Activated CD8-positive, alpha-beta memory T cell treated with anti-CD3 and anti-CD28 coated beads for 4 hours (primary cell): Measurements from ENCODE around the gene PRXL2A.
"Not testable (repeated sequence)": the region's sequence is repeated elsewhere in the genome, so short reads cannot be mapped to it uniquely, and the experiment has no call there.

Source experiments
- DNase-seq, 2 donors: peaks; one replicate each; pipeline ENCODE4 v3.0.0-alpha.2; 2020; ENCODE audit warnings: low read depth in 2 of 2

Gene PRXL2A

GRCh38 chr10:80474941-80475340 lies 66.6 kb downstream of the PRXL2A start:
- DNase-seq = no peak

- not testable (repeated sequence) for DNase-seq
Measured at GRCh38 chr10:80475641-80476040, 67.3 kb downstream of the PRXL2A start.

- DNase-seq = no peak
Measured at GRCh38 chr10:80476685-80477084, 68.3 kb downstream of the PRXL2A start.

GRCh38 chr10:80477813-80478212 lies 69.5 kb downstream of the PRXL2A start:
- DNase-seq = no peak

- DNase-seq = not testable (repeated sequence)
Measured at GRCh38 chr10:80480373-80480772, 72.0 kb downstream of the PRXL2A start.

GRCh38 chr10:80480852-80481251 lies 72.5 kb downstream of the PRXL2A start:
- DNase-seq = no peak

GRCh38 chr10:80484243-80484642 lies 75.9 kb downstream of the PRXL2A start:
- no peak for DNase-seq

GRCh38 chr10:80484676-80485075 lies 76.3 kb downstream of the PRXL2A start:
- no peak for DNase-seq

GRCh38 chr10:80485076-80485945 lies 77.0 kb downstream of the PRXL2A start:
- DNase-seq = no peak

GRCh38 chr10:80485946-80486764 lies 77.8 kb downstream of the PRXL2A start:
- DNase-seq = no peak
